ENCODE measurements around the gene BAZ2B.

Gene BAZ2B

DNA sequence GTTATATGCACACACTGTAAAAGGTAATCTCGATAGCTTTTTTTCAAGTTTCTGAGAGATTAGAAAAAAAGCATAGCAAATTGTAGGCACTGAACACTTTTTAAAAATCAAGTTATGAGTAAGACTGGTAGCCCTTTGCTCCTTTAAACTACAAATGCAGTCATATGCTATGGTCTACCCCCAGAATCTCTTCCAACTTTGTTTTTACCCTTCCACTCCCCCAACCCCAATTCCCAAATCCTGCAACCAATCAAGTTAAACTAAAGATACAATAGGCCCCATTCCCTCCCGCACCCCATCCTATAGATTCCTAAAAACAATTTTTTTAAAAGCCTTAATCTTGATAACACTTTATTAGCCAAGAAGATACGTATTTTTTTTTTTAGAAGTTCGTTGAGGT is 752 bp upstream of the BAZ2B start:
- no peak for DNase-seq

DNA sequence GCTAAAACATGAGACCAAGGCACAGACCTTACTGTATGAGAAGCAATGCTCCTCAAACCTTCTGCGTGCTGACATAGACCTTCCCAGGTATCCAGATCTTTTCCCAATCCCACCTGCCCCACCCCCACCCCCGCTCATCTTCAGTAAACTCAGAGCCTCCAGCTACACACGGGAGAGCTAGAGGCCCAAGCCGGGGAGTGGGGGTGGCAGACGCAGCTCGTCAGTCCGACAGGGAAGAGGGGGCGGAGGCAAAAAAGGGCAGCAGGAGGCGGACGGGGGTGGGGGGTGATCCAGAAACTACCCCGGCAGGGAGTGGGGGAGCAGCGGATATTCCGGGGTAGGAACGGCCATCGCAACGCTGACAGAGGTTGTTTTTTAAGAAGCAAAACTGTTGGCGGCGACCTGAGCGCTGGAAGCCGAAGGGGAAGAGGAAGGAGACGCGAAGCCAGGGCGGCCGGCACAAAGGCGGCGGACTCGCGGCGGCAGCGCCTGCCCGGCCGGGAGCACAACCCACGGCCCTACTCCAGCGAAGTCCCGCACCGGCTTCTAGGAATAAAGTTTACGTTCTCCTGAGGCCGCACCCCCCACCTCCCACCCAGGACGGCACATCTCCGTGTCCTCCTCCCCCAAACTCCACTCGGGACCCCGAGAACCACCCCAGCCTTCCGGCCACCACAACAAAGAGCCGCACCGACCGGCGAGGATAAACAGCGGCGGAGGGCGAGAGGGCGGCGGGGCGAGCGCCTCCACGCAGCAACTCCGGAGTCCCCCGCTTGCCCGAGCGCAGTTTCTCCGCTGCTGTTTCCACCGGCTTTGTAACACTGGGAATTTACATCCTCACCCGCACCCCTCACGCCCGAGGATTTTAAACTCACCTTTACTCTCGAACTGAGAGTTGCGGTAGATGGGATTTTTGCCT is 722 bp downstream of the BAZ2B start:
- peak; percentile 39 to 94 (median 78) for DNase-seq

DNA sequence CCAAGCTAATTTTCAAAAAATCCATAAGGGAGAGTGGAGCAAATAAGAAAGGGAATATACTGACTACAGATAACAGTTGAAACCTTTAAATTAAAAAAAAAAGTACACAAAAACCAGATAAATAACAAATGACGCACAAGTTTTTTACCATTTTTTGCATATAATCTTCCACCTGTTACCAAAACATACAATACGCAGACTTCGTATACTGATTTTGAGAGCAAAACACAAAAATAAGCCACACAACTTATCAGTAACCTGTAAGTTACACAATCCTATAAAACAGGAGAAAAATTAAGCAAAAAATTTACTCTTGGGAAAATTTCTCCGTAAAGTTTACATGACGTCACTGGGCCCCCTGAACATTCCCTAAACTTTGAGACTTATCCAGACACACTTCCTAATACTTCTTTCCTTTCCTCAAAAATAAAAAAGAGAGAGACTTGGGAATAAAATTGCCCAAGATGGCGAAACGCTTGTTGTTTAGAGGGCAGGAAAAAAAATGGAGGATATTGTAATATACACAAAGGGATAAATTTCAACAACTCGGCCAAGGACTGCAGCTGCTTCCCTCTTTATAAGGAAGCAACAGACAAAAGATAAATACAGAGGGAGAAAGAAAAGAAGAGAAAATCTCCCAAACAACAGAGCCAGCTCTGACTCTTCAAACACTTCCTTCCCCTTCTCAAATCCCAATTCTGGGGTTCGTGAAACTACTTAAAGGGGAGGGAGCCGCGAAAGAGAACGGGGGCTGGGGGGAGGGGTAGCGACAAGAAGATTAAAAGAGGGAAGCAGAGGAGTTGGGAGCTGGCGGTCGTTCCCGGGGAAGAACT is 1.6 kb downstream of the BAZ2B start:
- DNase-seq: peak in 8 of 51 donors; percentile 54 to 76 (median 68)

DNA sequence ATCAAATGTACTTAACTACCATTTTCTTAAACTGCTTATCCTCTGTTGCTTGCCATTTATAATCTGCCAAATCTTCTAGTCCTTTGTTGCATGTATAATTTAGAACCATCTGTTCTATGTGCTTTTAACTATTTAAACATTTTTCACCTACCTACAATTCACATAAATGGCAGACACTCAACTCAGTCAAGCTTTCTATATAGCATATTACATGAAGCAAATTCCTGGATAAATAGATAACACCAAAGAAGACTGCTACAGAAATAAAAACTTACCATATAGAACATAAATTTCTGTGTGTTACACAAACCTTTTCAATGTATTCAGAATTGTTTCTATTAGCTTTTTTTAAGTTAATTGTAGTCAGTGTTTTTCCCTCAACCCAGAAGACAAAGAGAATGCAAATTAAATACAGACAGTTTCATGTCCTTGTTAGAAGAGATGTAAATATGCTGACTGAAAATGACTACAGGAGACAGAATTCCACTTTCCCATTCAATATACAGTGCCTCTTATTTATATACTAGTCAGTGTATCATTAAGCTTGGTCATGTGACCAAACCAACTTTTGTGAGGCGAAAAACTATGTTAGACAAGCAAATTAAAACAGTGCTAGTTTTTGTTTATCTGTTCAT is 2.6 kb downstream of the BAZ2B start:
- DNase-seq: peak in 1 of 51 donors; percentile 45

DNA sequence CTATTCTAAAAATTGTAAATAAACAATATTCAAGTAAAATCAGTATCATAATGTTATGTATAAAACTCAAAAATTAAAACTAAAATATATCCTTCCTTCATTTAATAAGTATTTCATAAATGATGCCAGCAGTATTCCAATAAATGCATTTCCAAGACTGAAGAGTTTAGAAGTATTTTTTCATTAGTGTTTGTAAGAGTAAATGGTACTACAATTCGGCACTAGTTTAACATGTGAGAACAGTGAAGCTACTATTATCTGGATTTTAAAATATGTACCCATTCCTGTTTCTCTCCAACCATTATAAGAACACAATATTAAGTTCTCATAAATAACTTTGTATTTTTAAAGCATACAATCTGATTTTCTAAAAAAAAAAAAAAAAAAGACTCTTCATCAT is 3.3 kb downstream of the BAZ2B start:
- no peak for DNase-seq

DNA sequence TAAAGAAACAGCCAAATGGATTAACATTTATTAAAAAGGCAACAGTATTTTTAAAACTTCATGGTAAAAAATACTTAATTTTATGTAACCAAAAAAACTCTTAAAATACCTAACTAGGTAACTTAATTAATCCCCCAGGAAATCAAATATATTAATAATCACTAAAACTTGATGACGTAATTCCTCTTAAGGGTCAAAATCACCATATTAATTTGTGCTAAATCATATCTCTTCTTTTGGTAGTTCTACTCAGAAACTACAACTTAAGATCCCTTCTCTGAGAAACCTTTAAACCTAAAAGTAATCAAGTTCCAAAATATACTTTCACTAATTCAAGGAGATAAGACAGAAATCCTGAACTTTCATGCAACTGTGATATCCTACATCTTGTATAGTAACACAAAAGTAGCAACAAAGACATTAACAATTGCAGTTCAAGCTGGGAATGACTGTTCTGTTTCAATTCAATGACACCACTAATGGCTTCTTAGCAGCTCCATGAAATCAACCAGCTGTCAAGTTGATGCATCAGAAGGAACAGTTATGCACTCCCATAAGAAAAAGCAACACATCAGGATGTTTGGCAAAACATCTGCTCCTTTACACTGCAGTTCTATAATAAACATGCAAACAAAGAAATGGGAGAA is 4.0 kb downstream of the BAZ2B start:
- peak in 1 of 51 donors; percentile 31 for DNase-seq

DNA sequence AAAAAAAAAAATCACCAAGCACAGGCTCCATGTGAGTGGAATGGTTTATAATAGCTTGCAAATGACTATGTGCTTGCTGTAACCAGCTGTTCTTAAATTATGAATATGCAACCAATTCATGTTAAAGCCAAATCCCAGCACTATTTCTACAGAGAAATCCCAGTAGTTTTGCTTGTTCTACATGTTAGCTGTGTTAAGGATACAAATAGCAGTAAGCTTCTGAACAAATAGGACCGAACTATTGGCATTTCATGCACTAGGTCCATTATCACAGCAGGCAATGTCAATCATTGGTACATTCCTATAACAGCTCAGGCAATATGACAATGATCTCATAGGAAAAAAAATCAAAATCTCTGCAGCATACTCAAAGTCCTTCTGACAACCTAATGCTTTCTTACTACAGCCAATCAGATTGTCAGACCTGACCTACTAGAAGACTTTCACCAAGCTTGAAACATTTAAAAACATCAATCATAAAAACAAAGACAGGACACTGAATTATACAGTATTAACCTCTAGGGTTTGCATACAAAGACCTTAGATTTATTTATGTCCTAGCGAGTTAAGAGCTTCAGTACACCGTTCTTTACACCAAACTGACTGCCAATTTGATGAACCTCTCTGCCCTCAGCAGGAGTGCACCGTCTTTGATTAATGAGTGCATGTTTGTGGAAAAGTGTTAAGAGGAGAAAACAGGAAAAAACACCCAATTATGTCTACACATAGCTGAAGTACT is 6.4 kb downstream of the BAZ2B start:
- no peak for DNase-seq

DNA sequence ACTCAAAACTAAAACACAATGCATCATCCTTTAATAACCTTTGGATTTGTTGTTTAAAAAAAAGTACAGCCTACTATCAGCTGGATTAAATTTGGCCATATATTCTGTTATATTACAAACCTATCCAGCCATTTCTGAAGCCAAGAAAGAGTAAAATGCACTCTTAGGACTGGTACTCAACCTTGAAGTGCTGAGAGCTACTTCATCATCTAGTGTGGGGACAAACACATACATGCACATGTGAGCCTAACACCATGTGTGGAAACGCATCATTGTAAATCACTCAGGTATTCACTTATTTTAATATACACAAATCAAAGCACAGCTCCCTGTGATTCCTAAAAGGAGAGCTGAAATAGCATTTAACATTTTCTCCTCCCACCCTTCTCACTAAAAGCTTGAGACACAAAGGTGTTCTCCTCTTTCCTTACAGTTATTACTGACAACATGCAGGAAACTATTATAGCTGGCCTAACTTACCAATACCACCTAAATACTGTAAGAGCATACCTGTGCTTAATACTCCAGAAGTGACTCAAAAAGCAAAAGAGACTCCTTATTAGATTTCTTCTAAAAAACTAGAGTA is 7.5 kb downstream of the BAZ2B start:
- no peak for DNase-seq

DNA sequence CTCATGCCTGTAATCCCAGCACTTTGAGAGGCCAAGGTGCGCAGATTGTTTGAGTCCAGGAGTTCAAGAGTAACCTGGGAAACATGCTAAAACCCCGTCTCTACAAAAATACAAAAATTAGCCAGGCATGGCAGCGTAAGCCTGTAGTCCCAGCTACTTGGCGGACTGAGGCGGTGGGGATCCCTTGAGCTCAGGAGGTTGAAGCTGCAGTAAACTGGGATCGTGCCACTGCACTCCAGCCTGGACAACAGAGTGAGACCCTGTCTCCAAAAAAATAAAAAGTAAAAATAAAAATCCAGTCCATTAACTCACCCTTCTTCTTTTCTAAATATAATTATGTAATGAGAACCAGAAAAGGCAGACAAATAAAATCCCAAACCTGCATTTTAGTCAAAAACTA is 8.2 kb downstream of the BAZ2B start:
- no peak for DNase-seq

DNA sequence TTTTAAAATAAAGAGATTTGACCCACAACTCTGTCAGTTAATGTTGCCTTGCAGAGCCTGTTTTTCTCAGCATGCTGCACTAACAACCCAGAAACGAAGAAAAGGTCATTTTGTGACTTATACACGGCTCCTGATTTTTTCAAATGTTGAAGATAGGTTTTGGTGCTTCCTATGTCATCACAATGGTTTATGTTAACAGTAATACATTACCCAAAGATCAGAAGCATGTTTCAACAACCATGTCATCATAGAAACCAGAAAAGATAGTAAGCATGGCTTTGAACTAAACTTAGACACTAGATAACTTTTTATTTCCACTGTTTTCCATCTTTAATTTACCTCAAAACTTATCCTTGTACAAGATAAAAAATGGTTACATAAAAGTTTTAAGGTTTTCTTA is 10.1 kb downstream of the BAZ2B start:
- no peak for DNase-seq

DNA sequence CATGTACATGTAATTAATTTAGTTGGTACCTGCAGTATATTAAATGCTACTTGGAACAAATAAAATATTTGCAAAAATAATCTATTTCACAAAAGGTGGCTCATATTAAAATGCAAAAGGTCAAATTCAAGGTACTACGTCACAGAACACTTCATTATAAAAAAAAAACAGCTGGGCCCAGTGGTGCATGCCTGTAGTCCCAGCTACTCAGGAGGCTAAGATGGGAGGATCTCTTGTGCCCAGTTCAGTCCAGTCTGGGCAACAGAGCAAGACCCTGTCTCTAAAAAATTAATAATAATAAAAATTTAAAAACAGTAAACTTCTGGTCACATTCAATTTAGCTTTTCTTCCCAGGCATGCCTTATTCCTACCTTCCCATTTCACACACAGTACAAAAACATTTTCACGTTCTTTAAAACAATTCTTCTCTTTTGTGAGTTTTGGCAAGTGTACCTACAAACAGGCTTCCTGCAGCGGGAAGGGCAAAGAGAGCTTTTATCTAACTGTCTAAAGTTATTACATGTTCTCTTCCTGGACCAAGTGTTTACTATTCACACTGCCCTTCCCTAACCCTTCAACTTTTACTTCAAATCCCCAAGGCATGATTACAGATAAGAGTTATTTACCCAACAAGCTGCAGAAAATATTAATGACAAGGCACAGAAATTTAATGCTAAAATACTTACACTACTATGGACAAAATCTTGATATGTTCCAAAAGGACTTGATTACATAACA is 10.7 kb downstream of the BAZ2B start:
- DNase-seq: no peak

DNA sequence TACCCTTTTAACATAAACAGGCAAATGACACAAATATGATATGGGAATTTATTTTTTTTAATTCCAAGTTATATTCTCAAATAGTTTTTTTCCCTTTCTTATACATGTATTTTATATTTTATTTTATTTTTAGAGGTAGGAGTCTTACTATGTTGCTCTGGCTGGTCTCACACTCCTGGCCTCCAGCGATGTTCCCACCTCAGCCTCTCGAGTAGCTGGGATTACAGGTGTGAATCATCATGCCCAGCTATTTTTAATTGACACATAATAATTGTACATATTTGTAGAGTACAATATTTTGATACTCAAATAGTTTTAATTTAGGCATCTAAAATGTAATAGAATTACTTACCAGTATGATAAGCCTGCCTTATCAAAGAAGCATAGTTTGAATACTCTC is 12.2 kb downstream of the BAZ2B start:
- DNase-seq: no peak

DNA sequence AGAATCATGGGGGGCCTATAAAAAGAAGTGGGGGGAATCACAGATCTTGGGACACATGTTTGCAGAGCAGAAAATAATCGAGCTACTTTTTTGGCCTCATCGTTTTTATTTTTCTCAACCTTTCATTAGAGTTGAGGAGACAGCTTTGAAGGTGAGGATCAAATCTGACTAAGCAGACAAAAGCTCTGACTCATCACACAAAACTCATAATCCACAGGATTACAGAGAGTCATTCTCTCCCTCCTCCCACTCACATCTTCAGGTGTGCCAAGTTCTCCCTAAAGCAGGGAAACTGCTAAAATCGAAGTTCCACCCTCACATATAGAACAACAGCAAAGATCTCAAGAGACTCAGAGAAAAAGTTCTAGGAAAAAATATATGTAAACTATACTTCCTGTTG is 15.6 kb downstream of the BAZ2B start:
- peak in 1 of 51 donors; percentile 21 for DNase-seq

DNA sequence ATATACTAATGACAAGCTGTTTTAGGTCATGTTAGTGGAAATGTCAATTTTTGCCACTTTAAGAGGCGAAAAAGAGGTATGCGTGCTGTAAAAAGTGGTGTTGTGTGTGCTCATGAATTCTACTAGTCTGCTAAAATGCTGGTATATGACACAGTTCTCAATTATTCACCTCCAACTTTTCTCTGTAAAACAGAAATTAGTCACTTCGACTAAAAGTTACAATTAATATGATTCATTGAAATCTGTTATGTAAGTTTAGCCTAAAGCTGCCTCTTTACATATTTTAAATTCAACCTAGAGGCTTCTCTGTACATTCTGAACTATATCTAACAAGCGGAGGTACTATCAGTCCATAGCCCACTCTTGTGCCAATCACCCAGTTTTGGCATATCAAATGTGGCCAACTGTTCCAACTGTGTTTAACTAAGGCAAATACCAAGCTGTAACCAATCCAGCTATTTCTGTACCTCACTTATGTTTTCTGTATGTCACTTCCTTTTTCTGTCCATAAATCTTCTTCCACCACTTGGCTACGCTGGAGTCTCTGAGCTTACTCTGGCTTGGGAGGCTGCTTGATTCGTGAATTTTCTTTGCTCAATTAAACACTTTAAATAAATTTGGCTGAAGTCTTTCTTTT is 20.8 kb downstream of the BAZ2B start:
- no peak for DNase-seq

DNA sequence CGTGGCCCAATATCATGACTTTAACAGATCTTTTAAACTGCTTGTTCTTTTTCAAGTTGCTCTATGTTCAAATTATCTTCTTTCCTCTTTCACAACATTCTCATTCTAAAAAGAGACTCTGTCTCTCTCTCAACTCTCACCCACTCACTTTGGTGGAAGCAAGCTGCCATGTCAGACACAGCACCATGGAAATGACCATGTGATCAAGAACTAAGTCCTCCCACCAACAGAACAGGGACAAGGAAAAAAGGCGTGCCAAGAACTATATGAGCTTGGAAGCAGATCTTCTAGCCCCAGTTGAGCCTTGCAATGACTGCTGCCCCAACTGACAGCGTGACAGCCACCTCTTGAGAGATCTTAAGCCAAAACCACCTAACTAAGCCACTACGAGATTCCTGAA is 23.9 kb downstream of the BAZ2B start:
- DNase-seq: no peak

DNA sequence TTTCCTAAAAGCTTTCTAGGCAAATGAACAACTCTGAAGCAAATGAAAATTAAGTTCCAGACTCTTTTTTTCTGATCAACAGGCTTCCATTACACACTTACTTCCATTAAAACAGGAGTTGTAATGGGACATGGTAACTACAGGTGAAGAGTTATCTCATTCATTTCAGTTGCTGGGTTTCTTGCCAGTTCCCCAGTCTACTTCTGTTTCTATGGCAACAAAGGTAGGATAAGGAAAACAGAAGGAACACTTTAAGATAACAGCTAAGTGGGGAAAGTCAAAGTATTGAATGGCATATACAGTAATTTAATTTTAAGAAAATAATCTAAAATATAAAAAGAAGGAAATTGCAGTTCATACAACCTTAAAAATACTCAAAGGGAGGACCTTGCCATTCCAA is 25.1 kb downstream of the BAZ2B start:
- DNase-seq: peak in 1 of 51 donors; percentile 10

DNA sequence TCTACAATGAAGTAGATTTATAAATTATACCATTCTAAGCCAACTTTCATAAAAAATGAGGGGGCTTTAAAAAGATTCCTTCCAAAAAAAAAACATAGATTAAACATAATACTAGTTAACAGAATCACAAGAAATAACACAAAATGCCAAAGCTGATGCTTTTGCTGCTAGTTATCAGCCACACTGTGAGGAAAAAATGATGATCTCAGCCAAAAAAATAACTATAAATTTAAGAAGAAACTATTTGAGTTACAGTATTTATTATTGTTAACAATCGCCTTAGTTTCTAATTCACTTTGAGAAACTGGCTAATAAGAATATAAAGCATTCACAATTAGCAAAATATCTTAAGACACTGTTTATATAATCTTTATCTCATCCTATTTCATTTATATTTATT is 27.1 kb downstream of the BAZ2B start:
- DNase-seq: no peak

DNA sequence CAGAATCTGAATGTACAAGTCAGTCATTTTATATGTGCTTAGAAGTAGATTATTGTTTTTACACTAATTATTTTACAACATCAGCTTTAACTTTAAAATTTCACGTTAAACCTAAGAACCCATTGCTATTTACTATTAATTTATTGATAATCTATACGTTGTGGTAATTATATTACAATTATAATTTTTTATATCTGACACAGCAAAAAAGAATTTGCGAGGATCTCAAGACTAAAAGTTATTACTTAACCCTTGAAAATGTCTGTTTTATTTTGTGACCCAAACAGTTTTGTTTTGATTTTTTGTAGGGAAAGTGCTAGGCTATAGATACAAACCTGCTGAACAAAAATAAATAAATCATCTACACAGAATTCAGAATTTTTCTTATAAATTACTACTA is 30.3 kb downstream of the BAZ2B start:
- no peak for DNase-seq

DNA sequence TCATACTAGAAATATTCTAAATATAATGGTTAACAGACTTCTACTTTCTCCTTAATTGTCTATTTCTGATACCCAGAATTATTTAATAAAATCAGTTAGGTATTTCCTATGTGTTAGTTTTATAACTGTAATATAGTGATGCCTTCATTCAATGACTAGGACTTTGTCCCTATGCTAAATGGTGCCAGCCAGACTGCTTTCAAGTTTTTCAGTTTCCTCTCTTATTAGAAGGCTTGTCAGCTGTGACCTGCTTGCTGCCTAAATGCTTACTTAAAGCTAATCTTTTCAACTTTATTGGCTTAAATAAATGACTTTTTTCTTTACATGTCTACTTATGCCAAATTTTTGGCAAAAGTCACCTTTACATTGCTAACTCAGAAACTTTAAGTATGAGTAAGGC is 30.7 kb downstream of the BAZ2B start:
- DNase-seq: no peak
